ENCODE measurements around the gene PARD3B.

PARD3B gene

DNA sequence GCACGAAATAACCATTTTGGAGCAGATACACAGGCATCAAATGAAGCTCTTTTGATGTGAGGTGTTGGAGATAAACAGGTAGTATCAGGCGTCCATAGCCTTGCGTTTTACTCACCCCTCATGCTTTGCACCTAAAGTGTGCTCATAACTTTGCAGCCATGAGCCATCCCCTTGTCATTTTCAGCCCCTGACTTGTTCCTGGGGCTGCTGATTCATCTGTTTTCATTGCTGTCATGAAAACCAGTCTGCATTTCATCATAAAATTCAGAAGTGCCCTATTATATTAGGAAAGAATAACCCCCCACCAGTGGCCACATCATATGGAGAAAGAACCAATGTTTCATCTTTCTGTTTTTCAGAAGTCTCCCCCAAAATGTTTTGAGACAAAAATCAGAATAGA is 807.3 kb downstream of the PARD3B start:
- DNase-seq (ENCODE audit: low read depth): peak; percentile 68

DNA sequence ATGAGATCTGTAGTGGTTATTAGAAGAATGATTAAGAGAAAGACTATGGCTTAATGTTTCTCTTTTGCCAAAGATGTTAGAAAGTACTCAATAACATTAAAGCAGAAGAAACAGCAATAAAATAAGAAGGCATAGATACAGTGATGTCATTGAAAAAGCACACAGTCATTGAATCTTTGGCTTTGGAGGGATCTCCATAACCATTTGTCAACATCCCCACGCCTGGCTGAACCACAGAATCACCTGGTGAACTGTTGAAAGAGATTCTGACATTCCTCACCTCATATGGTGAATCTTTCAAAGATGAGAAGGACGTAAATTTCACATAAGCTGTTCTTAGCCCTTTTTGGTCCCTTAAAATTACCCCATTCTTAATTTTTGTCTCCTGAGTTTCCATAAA is 812.5 kb downstream of the PARD3B start:
- no peak for DNase-seq (ENCODE audit: low read depth)

GRCh38 chr2:205358351-205358815 is 813.1 kb downstream of the PARD3B start:
- peak; percentile 22 for DNase-seq (ENCODE audit: low read depth)

DNA sequence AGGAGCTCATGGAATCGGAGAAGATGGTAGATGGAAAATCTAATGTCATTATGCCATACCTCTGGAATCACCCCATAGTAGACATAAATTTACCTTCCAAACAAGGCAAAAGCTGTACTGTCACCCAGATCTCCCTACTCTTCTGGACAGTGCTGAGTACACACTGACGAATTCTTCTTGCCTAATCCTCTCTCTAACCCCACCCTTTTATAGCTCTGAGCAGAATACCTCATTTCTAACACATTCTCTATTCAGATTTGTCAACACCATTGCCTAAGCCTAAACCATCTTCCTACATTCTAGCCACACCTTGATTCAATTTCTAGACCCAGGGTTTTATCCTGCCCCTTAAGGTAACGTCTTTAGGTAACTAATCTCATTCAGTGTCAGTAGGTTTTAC is 816.0 kb downstream of the PARD3B start:
- DNase-seq (ENCODE audit: low read depth): no peak

- no peak for DNase-seq (ENCODE audit: low read depth)
Measured at GRCh38 chr2:205361970-205362369, 816.7 kb downstream of the PARD3B start.

DNA sequence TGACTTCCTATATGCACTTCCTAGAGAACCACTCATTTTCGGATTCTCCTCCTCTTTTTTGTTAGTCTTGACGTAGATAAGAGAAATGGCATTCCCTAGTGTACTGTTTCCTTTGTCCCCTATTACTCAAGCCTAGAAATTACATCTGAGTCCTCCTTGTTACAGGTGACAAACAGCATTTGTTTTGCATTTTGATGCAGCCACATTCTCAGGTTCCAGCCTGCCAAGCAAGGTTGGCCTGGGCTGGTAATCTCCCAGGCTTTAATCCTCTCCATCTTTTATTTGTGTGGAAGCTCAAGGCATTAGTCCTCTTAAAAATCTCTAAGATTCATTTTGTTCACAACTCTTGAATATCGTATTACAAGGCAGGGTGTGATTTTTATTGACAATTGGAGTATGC is 819.0 kb downstream of the PARD3B start:
- DNase-seq (ENCODE audit: low read depth): no peak

DNA sequence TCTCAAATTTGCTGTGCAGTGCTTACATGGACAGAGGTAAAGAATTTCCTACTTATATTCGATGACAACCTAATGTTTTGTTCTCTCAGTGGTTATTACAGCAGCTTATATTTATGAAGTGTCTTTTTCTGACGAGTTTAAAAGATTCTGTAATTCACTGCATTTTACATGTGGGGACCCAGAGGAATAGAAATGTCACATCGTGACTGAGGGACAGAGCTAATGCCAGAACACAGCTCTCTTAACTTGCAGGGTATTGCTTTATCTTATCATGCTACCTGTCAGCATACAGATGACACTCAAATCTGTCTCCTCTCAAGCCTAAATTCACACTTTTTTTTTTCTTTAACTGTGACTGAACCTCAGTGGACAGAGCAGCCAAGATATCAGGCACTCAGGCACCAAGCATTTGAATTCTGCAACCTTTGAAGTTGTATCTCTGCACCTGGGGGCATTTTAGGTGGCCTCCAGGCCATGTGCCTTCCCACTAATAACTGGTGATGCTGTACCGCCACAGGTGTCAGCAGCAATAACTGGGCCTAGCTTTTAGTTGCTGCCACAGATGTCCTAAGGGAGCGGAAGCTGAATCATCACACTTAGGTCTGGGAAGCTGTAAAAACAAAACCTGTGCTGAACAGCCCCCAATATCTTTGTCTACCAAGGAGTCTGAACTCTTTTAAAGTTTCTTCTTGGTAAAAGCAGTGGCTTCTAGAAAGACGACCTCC is 821.2 kb downstream of the PARD3B start:
- no peak for DNase-seq (ENCODE audit: low read depth)

- DNase-seq (ENCODE audit: low read depth): no peak
Measured at GRCh38 chr2:205367331-205367935, 822.2 kb downstream of the PARD3B start.

DNA sequence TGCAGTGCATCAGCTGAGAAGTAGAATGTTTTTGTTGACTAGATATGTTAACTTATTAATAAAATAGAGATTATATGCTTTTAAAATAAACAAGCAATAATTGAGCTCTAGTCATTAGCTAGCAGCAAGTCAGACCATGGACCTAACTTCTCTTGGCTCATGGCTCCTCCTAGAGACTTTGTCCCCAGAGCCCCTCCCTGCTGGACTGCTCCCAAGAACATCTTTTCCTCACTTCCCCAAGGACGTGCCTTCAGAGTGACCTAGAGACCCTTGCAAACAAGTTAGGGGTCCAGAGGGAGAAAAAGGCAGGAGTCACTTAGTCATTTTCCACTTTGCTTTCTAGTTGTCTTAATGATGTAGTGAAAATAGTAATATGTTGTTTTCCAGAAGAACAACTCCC is 824.5 kb downstream of the PARD3B start:
- no peak for DNase-seq (ENCODE audit: low read depth)

GRCh38 chr2:205370726-205371125 is 825.5 kb downstream of the PARD3B start:
- no peak for DNase-seq (ENCODE audit: low read depth)

DNA sequence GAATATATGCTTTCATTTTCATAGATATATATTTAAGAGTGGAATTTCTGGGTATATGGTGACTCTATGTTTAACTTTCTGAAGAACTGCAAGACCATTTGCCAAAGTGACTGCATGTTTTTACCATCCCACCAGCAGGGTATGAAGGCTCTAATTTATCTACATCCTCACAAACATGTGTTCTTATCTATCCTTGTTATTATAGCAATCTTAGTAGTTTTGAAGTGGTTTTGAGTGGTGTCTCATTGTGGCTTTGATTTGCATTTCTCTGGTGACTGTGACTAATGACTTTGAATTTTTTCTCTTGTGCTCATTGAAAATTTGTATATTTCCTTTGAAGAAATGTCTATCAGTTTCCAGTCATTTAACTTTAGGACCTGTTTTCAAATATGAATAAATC is 826.9 kb downstream of the PARD3B start:
- no peak for DNase-seq (ENCODE audit: low read depth)

DNA sequence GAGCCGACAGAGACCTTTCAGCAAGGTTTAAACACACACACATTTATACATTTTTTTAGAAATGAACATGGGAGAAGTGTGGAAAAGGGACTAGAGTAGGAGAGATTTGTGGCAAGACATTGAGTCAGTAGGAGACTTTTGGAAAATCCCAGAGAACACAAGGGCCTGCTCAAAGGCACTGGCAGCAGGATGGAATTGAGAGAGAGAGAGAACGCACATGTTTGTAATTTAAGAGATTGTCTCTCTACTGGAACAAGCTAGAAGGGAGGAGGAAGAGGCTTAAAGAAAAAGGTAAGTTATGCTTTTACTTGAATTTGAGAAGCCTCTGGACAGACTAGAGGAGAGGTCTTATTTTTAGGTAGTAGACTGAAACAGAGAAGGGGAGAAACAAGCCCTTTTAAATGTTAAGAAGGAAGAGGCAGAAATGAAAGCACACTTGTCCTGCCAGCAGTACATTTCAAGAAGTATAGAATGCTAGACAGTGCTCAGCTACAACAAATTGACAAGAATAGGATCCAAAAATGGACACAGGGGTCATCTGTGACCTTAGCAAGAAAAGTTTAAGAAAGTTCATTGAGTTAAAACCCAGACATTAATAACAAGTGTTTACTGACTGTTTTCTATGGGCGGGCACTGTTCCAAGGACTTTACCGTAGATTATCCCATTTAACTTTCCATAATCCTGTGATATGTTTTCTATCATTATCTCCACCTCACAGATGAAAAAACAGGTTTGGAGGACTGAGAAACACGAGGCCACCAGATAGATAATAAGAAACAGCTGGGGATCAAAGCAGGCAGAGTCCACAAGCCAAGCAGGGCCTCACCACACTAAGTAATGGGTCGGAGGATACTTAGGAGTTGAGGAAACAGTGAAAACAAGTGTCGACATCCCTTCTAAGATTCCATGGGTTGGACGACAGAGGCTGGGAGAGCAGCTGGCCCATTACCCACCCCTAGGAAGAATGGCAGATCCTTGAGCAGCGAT is 830.5 kb downstream of the PARD3B start:
- DNase-seq (ENCODE audit: low read depth): peak; percentile 24

- no peak for DNase-seq (ENCODE audit: low read depth)
Measured at GRCh38 chr2:205377324-205377723, 832.0 kb downstream of the PARD3B start.

- no peak for DNase-seq (ENCODE audit: low read depth)
Measured at GRCh38 chr2:205383601-205384000, 838.3 kb downstream of the PARD3B start.

DNA sequence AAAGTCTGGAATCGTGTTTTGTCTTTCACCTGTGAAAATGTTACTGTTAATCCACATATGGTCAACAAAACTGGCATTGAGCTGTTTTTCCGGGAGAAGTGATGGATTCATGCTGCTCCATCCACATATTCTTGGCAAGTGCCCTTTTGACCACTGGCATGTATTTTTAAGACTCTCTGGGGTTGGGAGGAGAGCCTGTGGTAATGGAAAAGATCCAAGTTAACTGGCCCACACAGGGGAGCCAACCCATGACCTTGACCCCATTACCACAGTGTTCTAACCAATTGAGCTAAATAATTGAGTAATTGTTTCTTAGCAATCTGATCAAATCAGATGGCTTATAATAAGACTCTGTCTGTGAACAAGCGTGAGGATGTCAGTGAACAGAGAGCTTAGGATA is 840.8 kb downstream of the PARD3B start:
- DNase-seq (ENCODE audit: low read depth): no peak

GRCh38 chr2:205387350-205388055 is 842.2 kb downstream of the PARD3B start:
- no peak for DNase-seq (ENCODE audit: low read depth)

GRCh38 chr2:205390866-205391265 is 845.6 kb downstream of the PARD3B start:
- no peak for DNase-seq (ENCODE audit: low read depth)

- DNase-seq (ENCODE audit: low read depth): no peak
Measured at GRCh38 chr2:205401511-205401910, 856.2 kb downstream of the PARD3B start.

DNA sequence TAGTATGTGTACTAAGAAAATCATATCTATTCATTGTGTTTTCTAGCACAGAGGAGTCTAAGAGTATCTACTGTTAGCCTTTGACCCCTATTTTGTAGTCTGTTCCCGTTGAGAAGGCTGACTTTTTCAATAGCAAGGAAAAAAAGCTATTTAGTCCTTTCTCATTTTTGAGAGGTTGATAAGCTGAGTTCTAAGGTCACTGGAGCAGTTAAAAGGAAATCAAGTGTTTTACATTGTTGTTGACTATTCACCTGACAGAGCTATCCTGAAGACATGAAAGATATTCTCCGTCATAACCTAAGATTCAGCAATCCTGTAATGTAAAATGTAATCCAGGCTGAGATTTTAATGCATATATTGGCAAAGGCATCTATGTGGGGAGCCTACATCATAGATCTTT is 856.7 kb downstream of the PARD3B start:
- no peak for DNase-seq (ENCODE audit: low read depth)

DNA sequence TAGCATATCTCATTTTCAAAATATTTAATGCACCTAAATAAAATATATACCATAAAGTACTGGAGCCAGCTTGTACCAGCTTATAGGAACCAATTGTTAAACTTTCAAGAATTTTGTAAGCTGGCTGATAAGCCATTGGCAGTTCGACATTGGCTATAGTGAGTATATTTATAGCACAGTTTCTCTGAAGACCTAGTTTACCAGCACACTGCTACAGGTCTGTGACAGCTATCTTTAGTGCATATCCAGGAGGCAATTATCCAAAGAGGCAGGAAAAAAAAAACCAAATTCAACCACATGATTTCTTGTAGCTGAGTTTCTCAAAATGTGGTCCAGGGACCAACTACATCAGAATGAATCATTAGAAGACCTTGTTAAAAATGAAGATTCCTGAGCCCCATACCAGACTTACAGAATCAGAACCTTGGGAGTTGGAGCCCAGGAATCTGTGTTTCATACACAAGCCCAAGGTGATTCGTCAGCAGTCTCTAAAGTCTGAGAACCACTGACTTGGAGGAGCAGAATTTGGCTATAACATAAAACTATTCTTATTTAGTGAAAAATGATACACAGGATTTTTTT is 858.1 kb downstream of the PARD3B start:
- no peak for DNase-seq (ENCODE audit: low read depth)

DNA sequence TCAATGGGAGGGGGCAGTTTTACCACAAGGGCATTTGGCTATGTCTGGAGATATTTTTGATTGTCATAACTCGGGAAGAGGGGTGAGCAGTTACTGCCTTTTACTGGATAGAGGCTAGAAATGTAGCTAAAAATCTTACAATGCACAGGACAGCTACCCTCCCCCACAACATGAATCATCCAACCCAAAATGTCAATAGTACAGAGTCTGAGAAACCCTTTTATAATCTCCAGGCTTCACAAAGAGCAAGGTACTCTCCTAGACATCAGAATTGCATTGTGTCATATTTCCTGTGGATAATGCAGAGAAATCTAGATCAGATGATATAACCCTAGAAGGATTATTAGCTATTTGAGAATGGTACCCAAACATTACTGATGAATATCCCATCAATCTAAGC is 859.9 kb downstream of the PARD3B start:
- DNase-seq (ENCODE audit: low read depth): peak; percentile 22

DNA sequence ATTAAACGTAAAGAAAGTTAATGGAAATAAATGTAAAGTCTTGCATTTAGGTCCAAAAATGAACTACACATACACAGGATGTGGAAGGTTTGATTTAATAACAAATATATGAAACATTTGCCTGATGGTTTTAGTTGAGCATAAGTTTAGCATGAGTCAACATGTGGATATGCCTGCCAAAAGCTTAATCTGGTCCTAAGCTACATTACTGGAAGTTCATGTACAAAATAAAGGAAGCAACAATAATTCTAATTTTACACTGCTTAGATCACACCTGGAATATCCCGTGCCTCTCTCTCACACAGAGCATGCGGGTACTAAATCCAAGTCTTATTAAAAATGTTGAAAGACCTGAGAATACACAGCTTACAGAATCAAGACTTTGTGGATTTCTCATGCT is 860.5 kb downstream of the PARD3B start:
- DNase-seq (ENCODE audit: low read depth): peak; percentile 87
